OCI-LY7 (cell line): ENCODE measurements around the gene PHAX. TPM values are rescaled to one million over a fixed set of nuclear protein-coding genes. Genes with fewer than 3 reads are reported as not detected.

Experiments used
- BruUV-seq: library from RNA; stranded (reverse); fragments of 400-500 nt; replicated peaks from 2 replicates; lab custom pipeline; 2021; lab: Mats Ljungman, UMichigan
- CTCF ChIA-PET: fragments of 300-600 bp; sonication (Branson Sonifier 250); formaldehyde crosslinking; loops from one replicate; lab custom pipeline; 2022; ENCODE audit warnings: antibody characterized with exemption; ENCODE audit not compliant: unreplicated experiment; lab: Charles Lee
- POLR2A ChIA-PET: fragments of 300-600 bp; sonication (Branson Sonifier 250); formaldehyde crosslinking; loops from one replicate; lab custom pipeline; 2022; ENCODE audit warnings: antibody characterized with exemption; lab: Charles Lee
- DNase-seq: peaks from one replicate; pipeline ENCODE4 v3.0.0-alpha.2; 2015; ENCODE audit warnings: low spot score
- H2AFZ ChIP-seq: fragments of 200-600 bp; sonication (generic), shearing (Covaris generic); 2 replicates; pipeline ENCODE4 v1.6.1; 2014; ENCODE audit warnings: mild to moderate bottlenecking, antibody characterized with exemption, low read length, moderate library complexity
- H3K27ac ChIP-seq: fragments of 200-600 bp; sonication (generic); 2 replicates; pipeline ENCODE4 v1.5.1; 2014; ENCODE audit warnings: mixed run types, low read depth, mild to moderate bottlenecking, moderate library complexity, low read length, inconsistent platforms; ENCODE audit not compliant: poor library complexity, severe bottlenecking
- H3K36me3 ChIP-seq: fragments of 200-600 bp; sonication (generic); 2 replicates; pipeline ENCODE4 v1.6.1; 2014; ENCODE audit warnings: mild to moderate bottlenecking, antibody characterized with exemption, low read length, moderate library complexity, mixed read lengths; ENCODE audit not compliant: insufficient read depth
- H3K4me1 ChIP-seq: fragments of 200-600 bp; sonication (generic); 2 replicates; pipeline ENCODE4 v1.5.1; 2014; ENCODE audit warnings: mild to moderate bottlenecking, low read length; ENCODE audit not compliant: insufficient read depth, poor library complexity, severe bottlenecking
- H3K4me2 ChIP-seq: fragments of 200-600 bp; sonication (generic); 2 replicates; pipeline ENCODE4 v1.6.1; 2014; ENCODE audit warnings: mild to moderate bottlenecking, low read length
- H3K4me3 ChIP-seq: fragments of 200-600 bp; sonication (generic); 2 replicates; pipeline ENCODE4 v1.5.1; 2014; ENCODE audit warnings: mild to moderate bottlenecking, low read depth, low read length; ENCODE audit not compliant: poor library complexity, severe bottlenecking
- H3K79me2 ChIP-seq: fragments of 200-600 bp; sonication (generic); 2 replicates; pipeline ENCODE4 v1.6.1; 2016; ENCODE audit warnings: low read depth, mild to moderate bottlenecking, low read length, moderate library complexity, mixed read lengths; ENCODE audit not compliant: insufficient read depth
- H3K9me2 ChIP-seq: fragments of 200-600 bp; sonication (generic); 2 replicates; pipeline ENCODE4 v1.6.1; 2016; ENCODE audit warnings: mild to moderate bottlenecking, low read length, mixed read lengths; ENCODE audit not compliant: insufficient read depth
- H3K9me3 ChIP-seq: fragments of 200-600 bp; sonication (generic); 2 replicates; pipeline ENCODE4 v1.6.1; 2014; ENCODE audit warnings: mild to moderate bottlenecking, mixed run types, low read length, mixed read lengths
- H4K20me1 ChIP-seq: fragments of 200-600 bp; sonication (generic); 2 replicates; pipeline ENCODE4 v1.6.1; 2014; ENCODE audit warnings: mild to moderate bottlenecking, antibody characterized with exemption, low read length, moderate library complexity, mixed read lengths; ENCODE audit not compliant: insufficient read depth
- CTCF ChIP-seq: fragments of 200-600 bp; sonication (generic); conservative IDR thresholded peaks from 2 replicates; pipeline ENCODE4 v1.5.1; 2014; ENCODE audit warnings: mild to moderate bottlenecking, antibody characterized with exemption, low read length, moderate library complexity, mixed read lengths
- EZH2phosphoT487 ChIP-seq: fragments of 200-600 bp; sonication (generic); IDR thresholded peaks from 2 replicates; pipeline ENCODE4 v1.6.1; 2018; ENCODE audit warnings: low read depth, borderline replicate concordance, mild to moderate bottlenecking, mixed run types, antibody characterized with exemption, low read length, moderate library complexity, mixed read lengths
- intact Hi-C: fragments of 100-400 bp; cut with micrococcal nuclease; formaldehyde crosslinking; loops from one replicate; pipeline ENCODE4 v1.10.0; 2022; ENCODE audit not compliant: unreplicated experiment
- total RNA-seq, 2 experiments: library from RNA; depleted of rRNA in 1 of 2; stranded (reverse); fragments of >200 nt in 1 of 2; shearing (Covaris generic) in 1 of 2; gene quantifications; 2 replicates each; pipeline ENCODE4 v1.2.3, GENCODE V29; 2014 to 2022

Gene PHAX
- total RNA-seq, 2 experiments from 2014 or later, result 73.8 to 128 TPM

DNA sequence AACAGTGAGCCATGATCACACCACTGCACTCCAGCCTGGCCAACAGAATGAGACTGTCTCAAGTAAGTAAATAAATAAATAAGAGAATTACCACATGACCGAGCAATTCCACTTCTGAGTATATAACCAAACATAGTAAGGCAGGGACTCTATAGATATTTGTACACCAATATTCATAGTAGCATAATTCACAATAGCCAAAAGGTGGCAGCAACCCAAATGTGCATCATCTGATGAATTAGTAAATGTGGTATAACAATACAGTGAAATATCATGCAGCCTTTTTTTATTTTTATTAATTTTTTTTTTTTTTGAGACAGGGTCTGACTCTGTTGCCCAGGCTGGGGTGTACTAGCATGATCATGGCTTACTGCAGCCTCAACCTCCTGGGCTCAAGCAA lies 38.8 kb upstream of the PHAX start:
- BruUV-seq, result no TSS peak
- intact Hi-C loops, result no loop called here
- Histone ChIP-seq H3K9me3 (no peaks in the 10 kb centered on the region), H3K4me1 (no peaks in the 10 kb centered on the region), H4K20me1 (no peaks in the 10 kb centered on the region), H2AFZ (no peak overlapping the region), H3K4me3 (no peak overlapping the region), H3K36me3 (no peaks in the 10 kb centered on the region), H3K4me2 (no peak overlapping the region), H3K9me2 (no peaks in the 10 kb centered on the region), H3K27ac (no peak overlapping the region), H3K79me2 (no peaks in the 10 kb centered on the region)
- no peak for TF ChIP-seq EZH2phosphoT487
- peak; percentile 61 for TF ChIP-seq CTCF
- POLR2A ChIA-PET, result interaction anchor here (0.6 to 1.0 kb wide), 3 partner anchors 19 to 53 kb away, joined by 3 to 5 read pairs (median 4); no protein-coding TSS in a partner anchor
- CTCF ChIA-PET, result no interaction called here
- DNase-seq, result peak; percentile 26

- ChIA-PET CTCF (interaction anchor here (1.5 kb wide), 1 partner anchor 17 kb away, joined by 5 read pairs; no protein-coding TSS in a partner anchor), POLR2A (interaction anchor here (0.7 to 0.8 kb wide), 2 partner anchors 26 to 45 kb away, joined by 3 to 5 read pairs; no protein-coding TSS in a partner anchor)
- no peaks in the 10 kb centered on the region for H3K9me2 ChIP-seq
- H3K4me1 ChIP-seq, result peaks cover 3% of the 10 kb centered on the region
- TF ChIP-seq EZH2phosphoT487 (no peak), CTCF (no peak)
- H3K9me3 ChIP-seq, result no peaks in the 10 kb centered on the region
- intact Hi-C loops, result no loop called here
- H3K27ac ChIP-seq, result no peak overlapping the region
- no peaks in the 10 kb centered on the region for H3K36me3 ChIP-seq
- DNase-seq, result no peak
- no peaks in the 10 kb centered on the region for H3K79me2 ChIP-seq
- H2AFZ ChIP-seq, result no peak overlapping the region
- no TSS peak for BruUV-seq
- no peaks in the 10 kb centered on the region for H4K20me1 ChIP-seq
- H3K4me3 ChIP-seq, result no peak overlapping the region
- no peak overlapping the region for H3K4me2 ChIP-seq
Measured at GRCh38 chr5:126562823-126563222, 37.9 kb upstream of the PHAX start.

- no peaks in the 10 kb centered on the region for H3K9me2 ChIP-seq
Measured at GRCh38 chr5:126568206-126568755, 32.5 kb upstream of the PHAX start.

More at GRCh38 chr5:126568206-126568755, 32.5 kb upstream of the PHAX start:
- TF ChIP-seq CTCF (no peak), EZH2phosphoT487 (no peak)
- peak; percentile 65 for DNase-seq
- Histone ChIP-seq H3K4me2 (peak overlapping the region; percentile 58), H4K20me1 (no peaks in the 10 kb centered on the region), H3K27ac (no peak overlapping the region), H3K36me3 (no peaks in the 10 kb centered on the region), H3K9me3 (no peaks in the 10 kb centered on the region), H3K79me2 (no peaks in the 10 kb centered on the region), H3K4me1 (peaks cover 12% of the 10 kb centered on the region), H3K4me3 (no peak overlapping the region), H2AFZ (no peak overlapping the region)
- BruUV-seq, result no TSS peak
- POLR2A ChIA-PET, result no interaction called here
- intact Hi-C loops, result no loop called here
- CTCF ChIA-PET, result no interaction called here
